K562 (cell line): ENCODE measurements around the gene KCND2. TPM values are rescaled to one million over a fixed set of nuclear protein-coding genes. Genes with fewer than 3 reads are reported as not detected.

Source experiments
- ARID2 ChIP-seq: fragments of 450-650 bp; IDR thresholded peaks from 2 replicates; pipeline ENCODE4 v1.6.1; 2017; ENCODE audit warnings: antibody characterized with exemption, mild to moderate bottlenecking
- BACH1 ChIP-seq: fragments of 200-800 bp; sonication (Bioruptor generic); IDR thresholded peaks from 2 replicates; pipeline ENCODE4 v1.6.1; 2016; ENCODE audit warnings: missing genetic modification characterization, missing compliant biosample characterization
- CBX5 ChIP-seq: IDR thresholded peaks from 2 replicates; pipeline ENCODE4 v1.6.1; 2014; ENCODE audit warnings: low read depth, borderline replicate concordance
- GATA2 ChIP-seq: sonication (generic); formaldehyde crosslinking; IDR thresholded peaks from 2 replicates; pipeline ENCODE4 v1.4.0; 2020; ENCODE audit warnings: mild to moderate bottlenecking, missing genetic modification reagents
- HDAC2 ChIP-seq: fragments of 450-650 bp; IDR thresholded peaks from 2 replicates; pipeline ENCODE4 v1.6.1; 2016; ENCODE audit warnings: mild to moderate bottlenecking
- HEY1 ChIP-seq: fragments of 250-450 bp; sonication (Bioruptor Pico); IDR thresholded peaks from 2 replicates; pipeline ENCODE4 v1.5.0; 2020; ENCODE audit warnings: mild to moderate bottlenecking, moderate library complexity, borderline replicate concordance
- ILK ChIP-seq: fragments of 450-650 bp; IDR thresholded peaks from 2 replicates; pipeline ENCODE4 v1.6.1; 2016; ENCODE audit warnings: missing genetic modification characterization, low read depth, mild to moderate bottlenecking, missing compliant biosample characterization, moderate library complexity, borderline replicate concordance
- PHTF2 ChIP-seq: fragments of 250-450 bp; sonication (Bioruptor Pico); IDR thresholded peaks from 2 replicates; pipeline ENCODE4 v1.5.0; 2021; ENCODE audit warnings: mild to moderate bottlenecking
- SIN3B ChIP-seq: fragments of 450-650 bp; IDR thresholded peaks from 2 replicates; pipeline ENCODE4 v1.6.1; 2017; ENCODE audit warnings: low read depth, mild to moderate bottlenecking, moderate library complexity
- ZNF57 ChIP-seq: fragments of 450-650 bp; formaldehyde crosslinking; IDR thresholded peaks from 2 replicates; pipeline ENCODE4 v1.4.0; 2020; ENCODE audit warnings: mild to moderate bottlenecking, moderate library complexity
- ZNF764 ChIP-seq: fragments of 250-450 bp; sonication (Bioruptor Pico); IDR thresholded peaks from 2 replicates; pipeline ENCODE4 v1.4.0; 2020; ENCODE audit warnings: low read depth, mild to moderate bottlenecking, moderate library complexity
- polyA plus RNA-seq, 8 experiments: library from polyadenylated mRNA; depleted of rRNA in 4 of 8; stranded (reverse) in 5 of 8; unstranded in 3 of 8; fragments of >200 nt; fragmentation: Nextera tagmentation in 2 of 8; fragmentation: Illumina TruSeq in 1 of 8; extraction: Ambion mirVana in 2 of 8; extraction: Trizol in 1 of 8; gene quantifications; 2 replicates each; pipeline versions ENCODE4 v1.2.1 to v1.2.3, GENCODE V29; 2011 to 2014; ENCODE audit warnings: inconsistent platforms in 1 of 8, missing spikeins in 1 of 8
- total RNA-seq, 7 experiments: library from RNA; depleted of rRNA in 6 of 7; stranded (reverse); fragments of >200 nt in 6 of 7; fragmentation: Illumina TruSeq in 2 of 7; extraction: Trizol in 2 of 7; gene quantifications; 2 replicates each; pipeline versions ENCODE4 v1.2.1 to v1.2.3, GENCODE V29; 2011 to 2021; ENCODE audit warnings: low replicate concordance in 1 of 7
- TF ChIP-seq, protein P1 (sequence below): sonication (generic); formaldehyde crosslinking; IDR thresholded peaks from 2 replicates; pipeline ENCODE4 v1.8.0; 2023; ENCODE audit warnings: missing genetic modification reagents, mild to moderate bottlenecking, borderline replicate concordance

Gene KCND2
- total and polyA plus RNA-seq, 9 of the 15 experiments (the other 6 are each of a cell fraction or from before 2014, with no cell fraction given): 0.03 to 0.12 TPM; not detected in 7

DNA sequence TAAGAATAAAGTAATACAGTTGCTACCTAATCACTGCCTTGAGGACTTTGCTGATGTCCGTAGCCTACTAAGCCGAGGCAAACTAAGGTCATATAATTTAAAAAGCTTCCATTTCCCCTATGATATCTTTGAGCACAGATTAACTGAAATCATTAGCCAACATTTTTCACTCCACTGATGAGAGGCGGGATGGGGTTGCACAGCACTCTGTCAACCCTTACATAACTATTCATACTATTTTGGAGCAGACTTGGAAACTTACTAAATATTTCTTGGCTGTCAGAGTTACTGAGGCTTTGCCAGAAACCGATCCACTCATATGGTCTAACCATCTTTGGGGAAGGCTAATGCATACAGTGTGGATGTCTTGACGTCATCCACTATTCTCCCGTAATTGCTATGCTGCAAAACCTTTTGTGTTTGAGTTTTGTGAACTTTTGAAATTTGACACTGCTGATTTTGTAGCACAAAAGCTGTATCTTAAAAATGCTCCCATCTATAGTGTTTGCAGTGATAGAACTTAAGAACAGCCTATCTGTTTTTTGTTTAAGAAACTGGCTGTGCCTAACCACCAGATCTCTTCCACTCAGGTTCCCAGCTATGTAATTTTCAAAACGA, 336.3 kb downstream of the KCND2 start (continued):
- no peak for TF ChIP-seq BACH1 (tag)
- no peak for TF ChIP-seq ILK (tag)
- TF ChIP-seq GATA2: no peak
- no peak for TF ChIP-seq CBX5
- no peak for TF ChIP-seq ZNF57 (CRISPR knock-in tag)
- no peak for TF ChIP-seq ZNF764 (CRISPR knock-in tag)
- TF ChIP-seq, protein P1, sequence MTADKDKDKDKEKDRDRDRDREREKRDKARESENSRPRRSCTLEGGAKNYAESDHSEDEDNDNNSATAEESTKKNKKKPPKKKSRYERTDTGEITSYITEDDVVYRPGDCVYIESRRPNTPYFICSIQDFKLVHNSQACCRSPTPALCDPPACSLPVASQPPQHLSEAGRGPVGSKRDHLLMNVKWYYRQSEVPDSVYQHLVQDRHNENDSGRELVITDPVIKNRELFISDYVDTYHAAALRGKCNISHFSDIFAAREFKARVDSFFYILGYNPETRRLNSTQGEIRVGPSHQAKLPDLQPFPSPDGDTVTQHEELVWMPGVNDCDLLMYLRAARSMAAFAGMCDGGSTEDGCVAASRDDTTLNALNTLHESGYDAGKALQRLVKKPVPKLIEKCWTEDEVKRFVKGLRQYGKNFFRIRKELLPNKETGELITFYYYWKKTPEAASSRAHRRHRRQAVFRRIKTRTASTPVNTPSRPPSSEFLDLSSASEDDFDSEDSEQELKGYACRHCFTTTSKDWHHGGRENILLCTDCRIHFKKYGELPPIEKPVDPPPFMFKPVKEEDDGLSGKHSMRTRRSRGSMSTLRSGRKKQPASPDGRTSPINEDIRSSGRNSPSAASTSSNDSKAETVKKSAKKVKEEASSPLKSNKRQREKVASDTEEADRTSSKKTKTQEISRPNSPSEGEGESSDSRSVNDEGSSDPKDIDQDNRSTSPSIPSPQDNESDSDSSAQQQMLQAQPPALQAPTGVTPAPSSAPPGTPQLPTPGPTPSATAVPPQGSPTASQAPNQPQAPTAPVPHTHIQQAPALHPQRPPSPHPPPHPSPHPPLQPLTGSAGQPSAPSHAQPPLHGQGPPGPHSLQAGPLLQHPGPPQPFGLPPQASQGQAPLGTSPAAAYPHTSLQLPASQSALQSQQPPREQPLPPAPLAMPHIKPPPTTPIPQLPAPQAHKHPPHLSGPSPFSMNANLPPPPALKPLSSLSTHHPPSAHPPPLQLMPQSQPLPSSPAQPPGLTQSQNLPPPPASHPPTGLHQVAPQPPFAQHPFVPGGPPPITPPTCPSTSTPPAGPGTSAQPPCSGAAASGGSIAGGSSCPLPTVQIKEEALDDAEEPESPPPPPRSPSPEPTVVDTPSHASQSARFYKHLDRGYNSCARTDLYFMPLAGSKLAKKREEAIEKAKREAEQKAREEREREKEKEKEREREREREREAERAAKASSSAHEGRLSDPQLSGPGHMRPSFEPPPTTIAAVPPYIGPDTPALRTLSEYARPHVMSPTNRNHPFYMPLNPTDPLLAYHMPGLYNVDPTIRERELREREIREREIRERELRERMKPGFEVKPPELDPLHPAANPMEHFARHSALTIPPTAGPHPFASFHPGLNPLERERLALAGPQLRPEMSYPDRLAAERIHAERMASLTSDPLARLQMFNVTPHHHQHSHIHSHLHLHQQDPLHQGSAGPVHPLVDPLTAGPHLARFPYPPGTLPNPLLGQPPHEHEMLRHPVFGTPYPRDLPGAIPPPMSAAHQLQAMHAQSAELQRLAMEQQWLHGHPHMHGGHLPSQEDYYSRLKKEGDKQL (CRISPR knock-in tag): no peak
- TF ChIP-seq ARID2: no peak
- TF ChIP-seq PHTF2 (CRISPR knock-in tag): no peak
- no peak for TF ChIP-seq HEY1 (CRISPR knock-in tag)
- no peak for TF ChIP-seq HDAC2
- no peak for TF ChIP-seq SIN3B
- TF ChIP-seq, all 486 proteins: peak for 0
